RKO (cell line): ENCODE results near the gene PIWIL1.

Experiments used
- DNase-seq: peaks from one replicate; pipeline ENCODE4 v3.0.0-alpha.2; 2016; ENCODE audit warnings: low spot score

PIWIL1 gene

DNA sequence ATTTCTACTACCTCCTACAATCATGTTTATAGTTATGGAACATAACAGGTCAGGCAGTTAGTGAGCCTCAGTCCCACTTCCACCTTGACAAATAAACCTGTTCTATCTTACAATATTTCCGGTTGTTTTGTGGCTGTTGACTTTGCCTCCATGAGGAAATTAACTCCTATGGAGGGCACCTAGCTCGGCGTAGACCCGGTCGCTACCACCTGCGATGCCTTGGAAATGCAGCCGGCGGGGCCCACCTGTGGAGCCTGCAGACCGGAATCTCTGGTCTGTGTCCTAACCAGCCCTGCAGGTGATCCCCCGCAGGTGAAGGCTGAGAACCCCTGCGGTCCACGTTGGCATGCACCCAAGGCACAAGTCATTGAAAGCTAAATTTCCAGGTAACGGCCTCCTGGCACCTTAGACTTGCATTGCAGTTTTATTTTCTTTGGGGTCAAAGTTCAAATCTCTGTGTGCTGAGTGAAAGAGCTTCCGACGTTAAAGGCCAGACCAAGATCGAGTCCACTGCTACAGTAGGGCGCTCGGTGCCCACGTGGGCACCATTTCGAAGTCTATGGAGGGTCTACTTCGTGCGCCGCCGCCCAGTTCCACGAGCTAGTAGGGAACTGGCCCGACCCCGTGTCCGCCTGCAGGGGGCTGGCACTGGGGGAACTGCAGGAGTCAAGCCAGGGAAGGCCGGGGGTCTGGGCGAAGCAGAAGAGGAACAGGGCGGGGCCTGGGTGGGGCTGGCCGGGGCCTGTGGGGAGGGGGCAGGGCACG is 782 bp upstream of the PIWIL1 start:
- no peak for DNase-seq

DNA sequence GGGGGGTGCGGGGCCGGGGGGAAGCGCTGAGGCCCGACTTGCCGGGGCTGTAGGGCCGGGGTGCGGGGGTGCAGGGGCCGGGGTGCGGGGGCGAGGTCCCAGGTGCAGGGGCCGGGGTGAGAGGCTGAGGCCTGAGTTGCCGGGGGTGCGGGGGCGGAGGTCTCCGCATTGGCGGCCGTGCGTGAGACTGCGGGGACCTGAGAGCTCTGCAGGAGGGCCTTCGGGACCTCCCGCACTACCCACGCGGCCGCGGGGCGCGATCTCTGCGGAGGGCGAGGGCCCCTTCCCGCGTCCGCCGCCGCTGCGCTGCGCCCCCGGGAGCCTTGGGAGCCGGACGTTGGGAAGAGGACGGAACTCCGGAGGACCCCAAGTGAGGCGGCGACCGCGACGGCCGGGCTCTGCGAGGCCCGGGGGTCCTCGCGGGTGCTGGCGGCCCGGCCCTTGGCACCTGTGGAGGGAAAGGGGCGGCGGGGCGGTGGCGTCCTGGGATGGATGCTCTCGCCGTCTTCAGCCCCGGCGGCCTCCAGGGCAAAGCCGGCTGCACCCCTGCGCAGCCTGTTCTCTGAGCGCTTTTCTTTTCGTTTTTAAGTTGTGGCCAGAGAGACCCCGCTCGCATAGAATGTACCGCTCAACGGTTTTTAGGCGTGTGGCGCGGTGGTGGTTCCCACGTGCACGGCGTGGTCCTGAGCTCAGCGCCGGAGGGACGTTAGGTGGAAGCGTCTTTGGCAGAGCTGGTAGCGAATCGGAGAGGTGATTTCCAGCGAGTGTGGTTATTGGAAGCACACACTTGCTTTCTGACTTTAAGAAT is 1.3 kb downstream of the PIWIL1 start:
- no peak for DNase-seq

DNA sequence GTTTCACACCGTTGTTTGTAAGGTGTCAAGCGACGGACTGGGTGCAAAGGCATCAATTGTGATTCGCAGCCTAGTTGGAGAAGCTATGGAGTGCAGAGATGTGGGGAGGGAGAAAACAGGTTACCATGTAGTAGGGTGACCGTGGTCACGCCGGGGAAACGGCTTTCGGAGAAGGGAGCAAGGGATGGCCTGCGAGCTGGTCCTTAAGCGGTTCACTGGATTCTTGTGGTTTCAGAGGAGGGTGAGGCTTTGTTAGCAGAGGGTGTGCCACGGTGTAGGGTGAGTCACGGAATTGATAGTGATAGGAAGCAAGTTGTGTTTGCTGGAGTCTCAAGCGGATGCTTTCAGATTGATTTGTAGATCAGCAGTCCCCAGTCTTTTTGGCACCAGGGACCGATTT is 2.3 kb downstream of the PIWIL1 start:
- DNase-seq: no peak

DNA sequence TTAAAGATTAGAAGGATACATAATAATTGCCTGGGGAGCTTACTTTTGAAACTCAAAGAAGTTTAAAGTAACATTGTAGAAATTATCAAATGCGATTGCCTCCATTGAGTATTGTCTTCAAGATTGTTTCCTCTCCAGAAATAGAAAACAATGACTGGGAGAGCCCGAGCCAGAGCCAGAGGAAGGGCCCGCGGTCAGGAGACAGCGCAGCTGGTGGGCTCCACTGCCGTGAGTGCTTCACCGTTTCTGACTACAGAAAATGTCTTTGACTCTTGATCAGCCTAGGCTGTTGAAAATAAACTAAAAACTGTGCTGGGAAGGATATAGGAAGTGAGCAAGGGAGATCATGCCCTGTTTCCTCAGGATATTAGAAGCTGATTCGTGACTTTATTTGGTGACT is 4.8 kb downstream of the PIWIL1 start:
- no peak for DNase-seq

DNA sequence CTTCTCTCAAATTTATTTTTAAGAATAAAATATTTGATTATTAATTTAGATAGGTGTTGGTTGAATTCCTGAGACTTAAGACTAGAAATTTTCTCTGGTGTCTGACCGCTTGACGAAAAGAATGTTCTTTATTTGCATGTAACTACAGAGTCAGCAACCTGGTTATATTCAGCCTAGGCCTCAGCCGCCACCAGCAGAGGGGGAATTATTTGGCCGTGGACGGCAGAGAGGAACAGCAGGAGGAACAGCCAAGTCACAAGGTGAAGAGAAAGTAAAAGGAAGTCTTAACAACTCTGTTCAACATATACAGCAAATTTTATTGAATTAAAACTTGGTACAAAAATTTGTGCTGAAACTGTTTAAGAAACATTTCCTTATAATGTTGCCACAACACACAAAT is 5.2 kb downstream of the PIWIL1 start:
- DNase-seq: no peak

DNA sequence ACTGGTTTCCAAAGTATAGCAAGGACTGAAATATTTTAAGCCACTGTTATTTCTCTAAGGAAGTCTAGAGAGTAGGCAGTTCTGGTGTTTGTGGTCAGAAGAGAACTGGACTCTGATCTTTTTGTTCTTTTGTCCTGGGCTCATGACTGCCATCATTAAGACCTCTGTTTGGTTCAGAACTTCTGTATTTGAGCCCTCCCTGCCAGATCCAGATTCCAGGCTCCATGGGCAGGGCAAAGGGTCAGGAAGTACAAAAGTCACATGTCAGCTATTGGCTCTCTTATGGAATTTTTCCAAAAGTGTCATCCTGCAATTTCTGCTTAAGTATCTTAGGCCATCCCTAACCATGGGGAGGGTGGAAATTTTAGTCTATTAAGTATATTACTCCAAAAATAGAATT is 6.8 kb downstream of the PIWIL1 start:
- no peak for DNase-seq

DNA sequence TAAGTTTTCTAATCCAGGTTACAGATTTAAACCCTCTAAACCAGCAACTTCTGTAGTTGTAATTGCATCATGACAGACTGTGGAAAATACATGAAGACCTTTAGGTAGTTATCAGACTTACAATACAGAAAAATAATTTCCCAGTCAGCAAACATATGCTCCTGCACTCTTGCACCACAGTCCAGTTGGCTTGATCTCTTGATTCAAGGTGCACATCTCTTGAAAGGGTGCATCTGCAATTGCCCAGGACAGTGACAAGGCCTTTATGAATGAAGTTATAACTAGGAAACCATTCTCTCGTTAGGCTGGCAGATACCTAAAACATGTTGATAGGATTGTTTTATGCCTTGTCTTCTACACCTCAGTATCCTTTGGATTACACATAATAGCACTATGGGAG is 7.6 kb downstream of the PIWIL1 start:
- DNase-seq: no peak

DNA sequence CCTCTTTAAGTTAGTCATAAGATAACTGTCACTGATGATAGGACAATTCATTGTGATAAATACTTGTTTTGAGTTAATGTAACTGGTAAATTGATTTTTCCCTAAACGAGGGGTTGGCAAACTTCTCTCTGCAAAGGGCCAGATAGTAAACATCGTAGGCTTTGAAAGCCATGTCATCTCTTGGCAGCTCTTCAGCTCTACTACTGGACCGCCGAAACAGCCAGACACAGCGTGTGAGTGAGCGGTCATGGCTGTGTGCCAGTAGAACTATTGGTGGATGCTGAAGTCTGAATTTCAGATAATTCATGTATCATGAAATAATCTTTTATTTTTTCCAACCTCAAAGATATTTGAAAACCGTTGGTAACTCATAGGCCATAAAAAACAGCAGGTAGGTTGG is 9.9 kb downstream of the PIWIL1 start:
- no peak for DNase-seq

DNA sequence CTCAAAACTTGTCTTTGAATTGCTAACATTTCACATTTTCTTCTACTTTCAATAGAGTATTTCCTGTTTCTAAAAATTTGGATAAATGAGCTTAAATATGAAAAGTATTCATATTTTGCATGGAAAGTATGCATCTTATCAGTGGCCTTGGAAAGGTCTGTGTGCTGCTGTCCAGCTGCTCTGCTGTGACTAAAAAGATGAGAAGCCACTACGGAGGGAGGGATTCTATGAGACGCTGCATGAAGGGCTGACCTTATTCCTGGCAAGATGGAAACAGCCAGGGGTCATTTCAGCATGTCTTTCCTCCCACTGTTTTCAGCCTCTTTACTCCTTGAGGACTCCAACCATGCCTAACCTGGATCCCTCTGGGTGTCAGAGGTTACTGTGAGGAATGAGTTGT is 13.0 kb downstream of the PIWIL1 start:
- no peak for DNase-seq

DNA sequence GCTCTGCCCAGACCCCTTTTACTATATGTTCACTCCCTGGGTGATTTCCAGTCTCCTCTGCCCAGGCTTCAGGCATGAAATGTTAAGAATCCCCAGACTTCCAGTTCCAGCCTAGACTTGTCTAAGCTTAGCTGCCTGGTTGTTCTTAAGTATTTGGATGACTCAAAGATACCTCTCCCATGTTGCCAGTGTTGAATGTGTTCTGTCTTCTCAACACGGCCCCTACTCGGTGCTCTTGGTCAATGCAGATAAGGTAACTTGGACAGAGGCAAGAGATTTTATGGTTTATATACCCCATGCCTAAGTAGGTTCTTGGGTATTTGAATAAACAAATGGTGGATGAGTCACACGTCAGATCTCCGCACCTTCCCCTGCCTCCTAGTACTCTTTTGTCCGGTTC is 13.6 kb downstream of the PIWIL1 start:
- no peak for DNase-seq

DNA sequence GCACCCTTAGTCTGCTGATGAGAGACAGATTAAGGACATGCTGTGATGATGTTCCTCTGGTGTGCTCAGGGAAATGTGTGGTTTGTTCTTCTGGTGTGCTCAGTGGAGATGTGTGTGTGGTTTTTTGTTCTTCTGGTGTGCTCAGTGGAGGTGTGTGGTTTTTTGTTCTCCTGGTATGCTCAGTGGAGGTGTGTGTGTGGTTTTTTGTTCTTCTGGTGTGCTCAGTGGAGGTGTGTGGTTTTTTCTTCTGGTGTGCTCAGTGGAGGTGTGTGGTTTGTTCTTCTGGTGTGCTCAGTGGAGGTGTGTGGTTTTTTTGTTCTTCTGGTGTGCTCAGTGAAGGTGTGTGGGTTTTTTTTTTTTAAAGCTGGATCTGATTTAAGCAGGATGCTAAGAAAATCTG is 15.4 kb downstream of the PIWIL1 start:
- DNase-seq: no peak

DNA sequence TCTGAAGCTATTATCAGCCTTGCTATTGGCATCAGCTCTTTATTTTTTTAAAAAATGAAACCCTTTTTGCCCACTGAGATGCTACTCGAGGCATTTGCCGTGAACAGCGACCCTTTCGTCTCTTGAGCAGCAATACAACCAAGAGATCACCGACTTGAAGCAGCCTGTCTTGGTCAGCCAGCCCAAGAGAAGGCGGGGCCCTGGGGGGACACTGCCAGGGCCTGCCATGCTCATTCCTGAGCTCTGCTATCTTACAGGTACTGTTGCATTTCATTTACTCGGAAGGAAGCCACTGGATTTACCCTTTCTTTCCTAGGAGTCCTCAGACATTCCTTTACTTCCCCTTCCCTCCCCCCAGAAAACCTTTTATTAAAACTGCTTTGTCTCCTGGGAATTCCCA is 16.7 kb downstream of the PIWIL1 start:
- no peak for DNase-seq

DNA sequence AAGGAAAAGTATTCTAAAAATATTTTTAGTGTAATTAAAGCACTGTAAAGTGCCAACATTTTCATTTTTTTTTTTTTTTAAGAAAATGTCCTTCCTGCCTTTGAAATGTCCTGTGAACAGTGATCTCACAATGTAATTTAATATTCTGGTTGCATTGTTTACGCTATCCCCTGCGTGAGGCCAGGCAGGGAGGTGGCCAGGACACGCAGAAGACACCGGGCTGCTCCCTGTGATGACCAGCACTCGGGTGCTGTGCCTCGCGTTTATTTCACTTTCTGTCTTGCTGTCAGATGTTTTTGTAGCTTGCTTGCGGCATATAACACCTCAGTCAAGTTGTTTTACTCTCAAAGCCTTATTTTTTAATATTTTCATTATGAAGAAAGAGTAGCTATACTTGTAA is 18.5 kb downstream of the PIWIL1 start:
- no peak for DNase-seq

DNA sequence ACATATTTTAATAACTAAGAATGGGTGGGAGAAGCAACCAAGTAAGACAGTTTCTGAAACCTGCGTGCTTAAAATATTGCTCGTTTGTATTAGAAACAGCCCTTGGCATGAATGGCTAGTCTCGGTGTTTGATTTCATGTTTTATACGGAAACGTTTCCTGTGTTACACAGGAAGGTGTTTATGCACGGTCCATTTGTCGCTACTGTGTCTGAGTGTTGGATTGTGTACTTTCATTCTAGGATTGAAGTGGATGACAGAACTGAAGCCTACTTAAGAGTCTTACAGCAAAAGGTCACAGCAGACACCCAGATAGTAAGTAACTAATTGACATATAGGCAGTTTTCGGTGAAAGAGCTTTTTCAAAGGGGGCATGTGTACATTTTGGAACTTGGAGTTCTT is 19.6 kb downstream of the PIWIL1 start:
- DNase-seq: no peak

DNA sequence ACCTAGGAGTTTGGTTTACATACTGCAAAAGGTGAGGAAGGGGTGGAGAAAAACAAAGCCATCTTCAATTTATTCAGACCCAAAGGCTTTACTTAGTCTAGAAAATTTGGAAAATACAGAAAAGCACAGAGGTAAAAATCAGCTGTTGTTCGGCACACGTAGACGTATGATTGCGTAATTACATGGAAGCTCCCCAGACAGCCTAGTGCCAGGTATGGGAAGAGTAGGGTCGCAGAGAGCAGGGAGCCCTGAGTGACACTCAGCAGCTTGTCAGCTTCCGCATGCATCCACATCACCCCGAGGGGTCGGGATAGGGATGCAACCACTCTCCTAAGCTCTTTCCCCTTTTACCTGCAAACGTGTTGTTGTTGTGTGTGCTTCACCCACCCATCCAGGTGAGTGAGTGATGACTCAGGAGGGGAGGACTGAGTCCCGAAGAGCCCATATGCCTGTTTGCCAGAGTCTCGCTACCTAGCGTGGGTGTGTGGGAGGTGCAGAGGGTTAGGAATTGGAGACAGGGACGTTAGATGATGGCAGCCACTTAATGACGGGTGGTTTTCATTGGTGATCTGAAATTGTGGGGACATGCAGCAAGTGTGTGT is 20.1 kb downstream of the PIWIL1 start:
- no peak for DNase-seq

DNA sequence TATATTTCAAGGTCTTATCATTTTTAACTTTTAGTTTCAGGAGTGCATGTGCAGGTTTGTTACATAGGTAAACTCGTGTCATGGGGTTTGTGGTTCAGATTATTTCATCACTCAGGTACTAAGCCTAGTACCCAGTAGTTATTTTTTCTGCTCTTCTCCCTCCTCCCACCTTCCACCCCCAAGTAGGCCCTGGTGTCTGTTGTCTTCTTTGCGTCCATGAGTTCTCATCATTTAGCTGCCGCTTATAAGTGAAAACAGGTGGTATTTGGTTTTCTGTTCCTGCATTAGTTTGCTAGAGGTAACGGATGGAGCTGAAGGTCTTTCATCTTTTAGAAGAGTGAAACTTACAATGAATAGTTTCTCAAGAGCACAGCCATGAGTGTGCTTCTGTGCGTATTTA is 24.4 kb downstream of the PIWIL1 start:
- DNase-seq: no peak

DNA sequence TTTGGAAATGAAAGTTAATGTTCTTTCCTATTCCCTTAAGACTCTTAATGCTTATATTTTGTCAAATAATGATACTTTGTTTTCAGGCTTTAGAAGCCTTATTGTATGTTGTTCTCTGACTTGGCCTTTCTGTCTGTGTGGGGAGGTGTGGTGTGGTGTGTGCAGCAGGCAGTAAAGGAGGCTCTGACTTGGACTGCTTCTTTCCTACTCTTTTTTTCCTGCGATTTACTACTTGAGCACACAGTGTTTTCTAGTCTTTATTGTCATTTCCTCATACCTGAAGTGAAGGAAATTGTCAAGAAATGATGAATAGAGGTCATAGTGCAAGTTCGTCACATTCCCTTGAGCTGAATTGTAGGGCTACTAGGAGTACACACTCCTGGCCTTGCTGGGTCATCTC is 26.9 kb downstream of the PIWIL1 start:
- DNase-seq: no peak

DNA sequence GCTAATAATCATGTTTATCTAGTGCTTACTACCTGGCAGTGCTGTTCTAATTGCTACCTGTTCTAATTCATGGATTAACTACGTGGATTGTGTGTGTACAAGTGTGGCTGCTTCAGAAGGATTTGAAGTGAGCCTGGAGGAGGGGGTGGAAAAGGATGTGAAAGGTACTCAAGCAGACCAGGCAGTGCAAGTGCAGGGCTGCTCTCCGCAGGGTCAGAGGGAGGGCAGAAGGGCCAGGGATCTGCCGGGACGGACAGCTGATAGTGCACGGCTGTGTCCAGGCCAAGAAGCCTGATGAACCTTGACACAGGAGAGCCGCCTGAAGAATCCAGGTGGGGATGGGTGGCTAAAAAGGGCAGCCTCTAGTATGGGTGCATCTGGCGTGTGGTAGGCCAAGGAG is 28.5 kb downstream of the PIWIL1 start:
- no peak for DNase-seq

DNA sequence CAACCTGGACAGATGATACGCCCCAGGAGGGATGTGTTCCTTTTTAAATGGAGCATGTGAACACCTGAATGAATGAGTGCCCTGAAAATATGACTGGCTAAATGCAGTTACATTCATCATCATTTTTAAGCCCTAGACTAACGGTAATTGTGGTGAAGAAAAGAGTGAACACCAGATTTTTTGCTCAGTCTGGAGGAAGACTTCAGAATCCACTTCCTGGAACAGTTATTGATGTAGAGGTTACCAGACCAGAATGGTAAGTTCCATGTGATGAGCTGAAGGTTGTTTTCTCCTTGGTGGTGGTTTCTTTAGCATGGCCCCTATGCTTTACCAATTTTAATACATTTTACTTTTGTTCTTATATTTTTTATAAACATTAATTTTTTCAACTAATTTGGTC is 29.3 kb downstream of the PIWIL1 start:
- DNase-seq: no peak

DNA sequence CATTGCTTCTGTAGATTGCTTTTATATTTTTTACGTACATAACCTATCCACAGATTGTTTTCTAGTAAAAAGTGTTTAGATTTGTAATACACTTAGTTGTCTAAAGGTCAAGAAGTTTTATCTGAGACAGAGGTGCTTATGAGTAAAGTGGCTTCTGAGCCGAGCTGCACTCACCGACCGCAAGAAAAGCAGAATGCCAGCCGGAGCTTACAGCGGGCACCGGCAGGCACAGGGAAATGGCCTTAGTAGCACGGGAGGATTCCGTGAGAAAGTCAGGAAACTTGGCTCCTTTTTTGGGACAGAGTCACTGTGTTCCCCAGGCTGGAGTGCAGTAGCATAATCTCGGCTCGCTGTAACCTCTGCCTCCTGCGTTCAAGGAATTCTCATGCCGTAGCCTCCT is 29.8 kb downstream of the PIWIL1 start:
- DNase-seq: no peak

DNA sequence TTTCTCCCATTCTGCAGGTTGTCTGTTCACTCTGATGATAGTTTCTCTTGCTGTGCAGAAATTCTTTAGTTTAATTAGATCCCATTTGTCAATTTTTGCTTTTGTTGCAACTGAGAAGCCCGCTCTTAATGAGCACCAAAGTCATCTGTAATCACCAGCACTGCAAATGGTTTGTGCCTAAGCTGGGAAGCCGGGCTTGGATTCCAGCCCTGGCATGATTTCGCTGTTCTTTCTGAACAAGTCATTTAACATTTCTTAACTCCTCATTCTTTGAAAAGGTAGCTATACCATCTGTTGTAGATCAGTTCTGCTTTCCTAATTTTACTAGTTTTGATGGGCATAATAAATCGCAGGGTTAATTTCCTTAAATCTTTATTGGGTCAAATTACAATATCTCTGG is 32.1 kb downstream of the PIWIL1 start:
- no peak for DNase-seq

DNA sequence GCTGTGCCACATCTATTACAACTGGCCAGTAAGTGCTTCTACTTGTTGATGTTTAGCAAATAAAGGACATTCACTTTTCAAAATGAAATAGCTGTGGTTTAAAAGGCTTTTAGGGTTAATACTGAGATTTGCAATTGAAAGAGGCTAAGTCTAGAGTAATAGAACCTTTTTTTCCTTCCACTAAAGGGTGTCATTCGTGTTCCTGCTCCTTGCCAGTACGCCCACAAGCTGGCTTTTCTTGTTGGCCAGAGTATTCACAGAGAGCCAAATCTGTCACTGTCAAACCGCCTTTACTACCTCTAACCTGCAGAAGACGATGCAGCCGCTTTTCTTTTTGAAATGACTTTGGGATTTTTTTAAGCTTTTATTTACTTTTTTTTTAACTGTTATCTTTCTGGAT is 33.6 kb downstream of the PIWIL1 start:
- no peak for DNase-seq

DNA sequence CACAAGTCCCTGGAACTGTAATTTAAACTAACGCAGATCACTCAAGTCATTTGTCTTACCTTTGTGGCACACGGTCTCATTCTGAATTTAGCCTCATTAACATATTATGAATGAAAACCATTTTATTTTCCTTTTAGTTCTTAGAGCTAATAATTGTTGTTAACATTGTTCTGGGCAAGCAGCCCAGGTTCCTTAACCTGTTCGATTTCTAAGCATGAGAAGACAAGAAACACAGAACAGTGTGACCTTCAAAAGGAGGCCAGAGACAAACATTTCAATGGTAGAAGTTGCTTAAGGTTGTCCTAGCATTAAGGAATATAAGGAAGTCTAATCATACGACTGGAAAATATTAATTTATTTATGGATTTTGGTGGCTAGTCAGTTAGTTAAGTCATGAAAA is 35.2 kb downstream of the PIWIL1 start:
- no peak for DNase-seq
